HG02884 (cell line): ENCODE data around the gene MPI.
"Not testable (repeated sequence)": the region's sequence is repeated elsewhere in the genome, so short reads cannot be mapped to it uniquely, and the experiment has no call there.

Experiments used
- ATAC-seq: cut with Tn5 transposase; IDR thresholded peaks from one replicate; pipeline ENCODE4 v1.9.1; 2021; ENCODE audit warnings: mild to moderate bottlenecking, moderate library complexity; ENCODE audit not compliant: unreplicated experiment

Gene MPI

DNA sequence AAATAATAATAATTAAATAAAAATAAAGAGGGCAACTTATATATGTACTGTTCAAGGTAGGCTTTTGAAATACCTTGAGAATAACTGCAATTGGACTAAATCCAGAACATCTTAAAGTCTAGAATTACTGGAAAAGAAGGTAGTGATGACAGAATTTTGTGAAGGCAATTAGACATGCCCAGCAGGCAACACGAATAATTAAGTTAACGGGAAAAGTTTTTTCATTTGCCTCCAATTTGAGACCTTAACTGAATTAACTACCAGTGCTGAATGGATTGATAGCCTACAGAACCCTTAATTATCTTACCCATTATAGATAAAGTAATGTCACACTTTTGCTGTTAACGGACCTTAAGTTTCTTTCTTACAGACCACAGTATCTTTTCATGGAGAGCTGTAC is 34.7 kb downstream of the MPI start:
- no peak for ATAC-seq

DNA sequence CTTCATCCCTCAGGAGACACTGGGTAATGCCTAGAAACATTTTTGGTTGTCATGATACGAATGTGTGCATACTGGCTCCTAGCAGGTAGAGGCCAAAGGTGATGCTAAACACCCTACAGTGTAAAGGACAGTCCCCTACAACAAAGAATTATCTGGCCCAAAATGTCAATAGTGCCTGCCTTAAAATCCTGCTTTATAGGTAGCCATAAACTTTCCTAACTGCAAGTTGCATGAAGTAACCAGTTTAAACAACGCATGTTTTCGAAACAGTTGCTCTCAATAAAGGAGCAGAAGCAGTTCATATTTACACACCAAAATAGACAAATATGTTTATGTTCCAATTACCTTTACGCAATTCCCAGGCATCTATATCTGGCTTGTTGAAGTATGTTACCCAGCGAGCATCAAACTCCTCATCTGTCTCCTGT is 38.9 kb downstream of the MPI start:
- no peak for ATAC-seq

GRCh38 chr15:74933573-74933972 is 43.7 kb downstream of the MPI start:
- no peak for ATAC-seq

DNA sequence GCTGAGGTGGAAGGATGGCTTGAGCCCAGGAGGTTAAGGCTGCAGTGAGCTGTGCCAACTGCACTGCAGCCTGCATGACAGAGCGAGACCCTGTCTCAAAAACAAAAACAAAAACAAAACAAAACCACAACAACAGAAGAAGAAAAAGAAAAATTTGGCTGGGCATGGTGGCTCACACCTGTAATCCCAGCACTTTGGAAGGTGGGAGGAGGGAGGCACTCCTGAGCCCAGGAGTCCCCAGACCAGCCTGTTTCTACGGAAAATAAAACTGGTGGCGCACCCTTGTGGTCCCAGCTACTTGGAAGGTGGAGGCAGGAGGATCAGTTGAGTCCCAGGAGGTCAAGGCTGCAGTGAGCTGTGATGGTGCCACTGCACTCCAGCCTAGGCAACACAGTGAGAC is 45.4 kb downstream of the MPI start:
- not testable (repeated sequence) for ATAC-seq

DNA sequence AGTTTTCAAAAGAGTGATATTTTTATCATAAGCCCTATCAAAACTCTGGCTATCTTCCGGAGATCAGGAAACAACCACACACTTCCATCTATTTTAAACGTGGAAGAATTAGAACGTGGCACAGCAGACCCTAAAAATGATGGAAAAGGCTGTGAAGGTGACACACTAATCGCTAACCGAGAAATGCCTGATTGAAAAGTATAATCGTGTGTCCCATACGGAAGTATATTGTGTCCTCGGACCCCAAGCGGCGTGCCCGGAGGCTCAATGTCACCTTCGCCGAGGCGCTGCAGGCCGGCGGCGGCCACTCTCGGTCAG is 47.4 kb downstream of the MPI start:
- ATAC-seq, result no peak

GRCh38 chr15:74937590-74938371 is 47.9 kb downstream of the MPI start, which contains the start of gene COX5A:
Gene COX5A, minus strand, starts transcription at chr15:74938073. Its CDS starts 59 bp downstream, at chr15:74938014.
- peak; percentile 83 for ATAC-seq

GRCh38 chr15:74950078-74950908 is 60.5 kb downstream of the MPI start:
- no peak for ATAC-seq

DNA sequence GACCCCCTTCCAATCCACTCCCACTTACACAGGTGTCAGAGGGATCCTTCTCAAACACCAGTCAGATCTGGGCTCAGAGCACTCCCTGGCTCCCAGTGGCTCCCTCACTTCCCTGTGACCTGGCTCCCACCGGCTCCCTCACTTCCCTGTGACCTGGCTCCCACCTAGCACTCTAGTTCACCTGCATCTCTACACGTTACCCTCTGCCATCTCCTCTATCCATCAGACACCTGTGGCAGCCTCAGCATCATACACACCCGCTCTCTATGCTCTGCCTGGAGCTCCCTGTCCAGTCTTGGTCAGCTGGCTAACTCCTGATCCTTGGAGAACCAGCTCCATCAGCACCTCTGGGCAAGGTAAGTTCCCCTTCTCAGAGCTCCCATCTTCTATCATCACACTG is 61.2 kb downstream of the MPI start:
- no peak for ATAC-seq
